22Rv1 (cell line): ENCODE measurements around the gene GALNS.

ENCODE experiments used
- CTCF ChIP-seq: fragments of 450-650 bp; IDR thresholded peaks from 2 replicates; pipeline ENCODE4 v1.5.1; 2017; ENCODE audit warnings: mild to moderate bottlenecking
- ZFX ChIP-seq: fragments of 450-650 bp; IDR thresholded peaks from 2 replicates; pipeline ENCODE4 v1.6.1; 2017; ENCODE audit warnings: antibody characterized with exemption, borderline replicate concordance

- TF ChIP-seq CTCF: no peak
- TF ChIP-seq ZFX: no peak
These were observed 28.0 kb upstream of the GALNS start for GRCh38 chr16:88884569-88885271.
